Measurements from ENCODE around the gene FBXO3.
"Not testable (repeated sequence)": the region's sequence is repeated elsewhere in the genome, so short reads cannot be mapped to it uniquely, and the experiment has no call there.

FBXO3 gene

DNA sequence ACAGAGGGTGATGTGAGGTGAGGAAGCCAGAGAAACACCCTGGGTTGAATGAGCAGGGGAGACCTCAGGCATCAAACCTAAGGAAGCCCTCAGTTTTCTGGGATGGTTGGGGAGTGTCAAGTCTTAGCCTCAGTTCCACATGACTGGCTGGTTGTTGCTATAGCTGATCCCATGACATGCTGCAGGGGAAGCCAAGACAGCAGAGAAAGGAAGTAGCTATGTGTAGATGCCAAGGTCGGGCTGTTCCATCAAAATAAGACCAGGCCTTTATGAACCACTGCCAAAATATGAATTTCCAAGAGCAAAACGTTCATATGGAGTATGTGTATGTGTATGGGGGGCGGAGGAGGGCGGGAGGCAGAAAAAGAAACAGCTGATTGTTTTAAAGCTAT is 49.7 kb downstream of the FBXO3 start:
- no peak for DNase-seq

DNA sequence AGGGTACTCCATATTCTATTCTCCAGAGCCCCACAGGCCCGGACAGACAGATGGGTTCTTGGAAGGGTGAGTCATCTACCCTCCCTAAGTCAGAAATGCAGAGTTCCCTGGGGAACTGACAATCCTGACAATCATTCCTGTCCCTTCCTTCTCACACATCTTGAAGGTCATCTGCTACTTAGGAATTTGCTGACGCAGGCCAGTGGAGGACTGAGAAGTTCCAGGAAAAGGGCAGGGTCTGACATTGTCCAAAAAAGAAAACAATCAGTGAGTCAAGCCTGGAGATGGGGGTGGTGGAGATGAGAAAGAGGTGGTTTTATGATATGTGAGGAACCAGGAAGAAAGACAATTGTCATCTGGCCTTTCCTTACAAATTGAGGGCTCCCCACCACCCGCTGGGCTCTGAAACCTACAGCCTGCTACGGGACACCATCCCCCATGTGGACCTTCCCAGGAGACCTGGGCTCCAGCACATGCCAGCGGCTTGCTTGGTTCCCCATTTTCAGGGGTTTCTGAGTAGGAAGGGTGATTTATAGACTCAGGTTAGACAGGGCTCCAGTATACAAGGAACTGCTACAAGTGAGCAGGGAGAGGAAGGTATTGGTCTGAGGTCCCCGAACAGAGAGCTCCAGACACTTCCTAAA is 51.0 kb downstream of the FBXO3 start:
- DNase-seq = peak; percentile 34

DNA sequence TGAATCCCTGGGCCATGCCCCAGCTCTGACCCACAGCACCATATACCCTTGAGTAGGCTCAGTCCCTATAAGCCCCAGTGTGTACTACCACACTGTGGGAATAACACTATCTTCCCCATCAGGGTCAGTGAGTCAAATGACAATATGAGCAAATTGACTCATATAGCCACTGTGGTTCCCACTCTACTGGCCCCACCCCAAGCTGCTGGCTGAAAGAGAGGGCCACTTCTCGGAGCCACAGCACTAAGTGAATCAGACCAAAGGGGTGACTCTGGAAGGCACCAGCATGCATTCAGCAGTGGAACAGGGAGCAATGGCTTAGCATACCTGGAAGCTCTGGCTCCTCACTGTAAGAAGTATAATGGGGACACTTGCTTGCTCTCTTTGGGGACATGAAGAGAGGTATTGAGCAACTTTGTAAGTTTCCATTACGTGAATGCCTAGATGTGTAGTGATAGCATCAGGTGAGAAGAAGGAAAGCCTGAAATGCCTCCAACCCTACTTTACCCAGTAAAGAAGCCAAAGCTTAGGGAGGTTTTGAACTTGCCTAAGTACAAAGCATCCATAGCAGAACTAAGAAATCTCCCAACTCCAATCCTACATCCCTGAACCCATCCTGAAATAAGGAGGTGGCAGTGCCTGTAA is 51.6 kb downstream of the FBXO3 start:
- DNase-seq = peak; percentile 86

- DNase-seq = no peak
Measured at GRCh38 chr11:33721984-33722383, 52.3 kb downstream of the FBXO3 start.

- DNase-seq = peak; percentile 48
Measured at GRCh38 chr11:33721426-33721825, 52.9 kb downstream of the FBXO3 start.

- no peak for DNase-seq
Measured at GRCh38 chr11:33719587-33719986, 54.7 kb downstream of the FBXO3 start.

DNA sequence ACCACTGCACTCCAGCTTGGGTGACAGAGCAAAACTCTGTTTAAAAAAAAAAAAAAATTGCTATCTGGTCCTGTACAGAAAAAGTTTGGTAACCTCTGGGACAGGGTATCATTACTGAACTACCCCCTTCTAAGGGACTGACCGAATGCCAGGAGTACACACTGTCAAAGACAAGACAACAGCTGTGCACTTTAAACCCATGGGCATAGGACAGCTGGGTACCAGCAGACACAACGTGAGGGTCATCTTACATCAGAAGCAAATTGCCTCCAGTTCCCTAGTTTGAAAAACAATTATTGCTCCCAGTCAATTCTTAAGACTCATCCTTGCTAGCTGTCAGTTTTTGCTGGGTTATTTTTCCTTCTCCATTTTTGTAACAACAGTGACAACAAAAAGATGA is 55.9 kb downstream of the FBXO3 start:
- DNase-seq = no peak

DNA sequence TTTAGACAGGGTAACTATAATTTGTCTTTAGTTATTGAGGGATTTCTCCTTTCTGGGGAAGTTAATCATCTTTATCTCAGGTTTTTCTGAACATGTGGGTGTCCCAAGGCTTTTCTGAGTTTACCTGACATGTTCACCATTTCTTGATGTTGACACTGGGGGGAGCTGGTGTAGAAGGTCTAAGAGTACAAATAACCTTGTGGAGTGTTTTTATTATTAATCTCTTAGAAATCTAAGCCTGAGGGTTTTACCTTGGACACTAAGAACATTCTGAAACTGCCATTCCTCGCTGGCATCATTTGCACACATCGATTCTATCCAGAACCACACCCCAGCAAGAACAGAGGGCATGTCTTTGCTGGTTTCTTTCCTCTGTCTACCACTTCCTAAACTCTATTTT is 58.1 kb downstream of the FBXO3 start:
- DNase-seq = no peak

DNA sequence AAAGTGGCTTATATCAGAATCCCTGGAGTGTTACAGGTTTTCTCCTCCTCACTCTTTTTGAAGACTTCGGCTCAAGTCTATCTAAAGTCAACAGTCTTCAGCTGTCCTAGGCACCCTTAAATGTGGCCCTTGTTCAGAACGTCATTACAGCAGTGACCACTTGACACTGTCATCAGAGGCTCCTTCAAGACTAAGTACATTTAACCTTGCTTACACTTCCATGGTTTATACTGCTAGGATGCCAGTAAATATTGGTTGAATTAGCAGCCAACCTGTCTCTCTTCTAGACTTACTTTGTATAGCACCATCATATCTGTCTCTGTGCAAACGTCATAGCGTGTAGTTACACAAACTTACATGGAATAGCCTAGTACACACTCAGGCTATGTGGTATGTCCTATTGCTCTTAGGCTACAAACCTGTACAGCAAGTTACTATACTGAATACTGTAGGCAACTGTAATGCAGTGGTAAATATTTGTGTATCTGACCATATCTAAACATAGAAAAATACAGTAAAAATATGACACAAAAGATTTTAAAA is 60.4 kb downstream of the FBXO3 start:
- no peak for DNase-seq

- no peak for DNase-seq
Measured at GRCh38 chr11:33713151-33713855, 61.0 kb downstream of the FBXO3 start.

DNA sequence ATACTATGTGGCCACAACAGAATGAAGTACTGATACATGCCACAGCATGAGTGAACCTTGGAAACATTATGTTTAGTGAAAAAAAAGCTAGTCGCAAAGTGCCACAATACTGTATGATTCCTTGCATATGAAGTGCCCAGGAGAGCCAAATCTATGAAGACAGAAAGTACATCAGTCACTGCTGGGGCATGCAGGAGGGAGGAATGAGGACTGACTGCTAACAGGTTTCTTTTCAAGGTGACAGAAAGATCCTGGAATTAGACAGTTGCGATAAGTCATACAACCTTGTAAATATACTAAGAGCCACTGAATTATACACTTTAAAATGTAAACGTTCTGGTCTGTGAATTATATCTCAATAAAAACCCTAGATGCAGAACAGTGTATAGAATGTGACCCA is 61.9 kb downstream of the FBXO3 start:
- no peak for DNase-seq

DNA sequence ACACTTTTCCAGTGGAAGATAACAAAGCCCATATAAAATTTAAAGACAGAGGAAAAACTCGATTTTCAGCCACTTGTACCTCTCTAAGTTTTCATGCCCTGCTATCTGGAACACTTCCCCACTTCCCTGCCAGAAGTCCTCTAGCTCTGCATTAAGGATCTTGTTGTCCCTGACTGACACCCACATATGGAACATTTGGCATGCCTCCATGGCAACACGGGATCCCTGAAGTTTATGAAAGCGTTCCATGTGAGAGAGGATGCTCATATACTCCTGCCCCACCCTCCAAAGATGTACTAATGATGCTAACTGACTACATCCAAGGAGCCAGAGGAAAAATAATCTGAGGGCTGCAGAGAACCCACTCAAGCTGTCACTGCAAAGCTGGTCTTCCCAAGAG is 64.9 kb downstream of the FBXO3 start:
- no peak for DNase-seq

GRCh38 chr11:33708985-33709384 is 65.3 kb downstream of the FBXO3 start:
- DNase-seq = no peak

- DNase-seq = not testable (repeated sequence)
Measured at GRCh38 chr11:33707831-33708230, 66.5 kb downstream of the FBXO3 start.

- no peak for DNase-seq
Measured at GRCh38 chr11:33706966-33707365, 67.4 kb downstream of the FBXO3 start.

DNA sequence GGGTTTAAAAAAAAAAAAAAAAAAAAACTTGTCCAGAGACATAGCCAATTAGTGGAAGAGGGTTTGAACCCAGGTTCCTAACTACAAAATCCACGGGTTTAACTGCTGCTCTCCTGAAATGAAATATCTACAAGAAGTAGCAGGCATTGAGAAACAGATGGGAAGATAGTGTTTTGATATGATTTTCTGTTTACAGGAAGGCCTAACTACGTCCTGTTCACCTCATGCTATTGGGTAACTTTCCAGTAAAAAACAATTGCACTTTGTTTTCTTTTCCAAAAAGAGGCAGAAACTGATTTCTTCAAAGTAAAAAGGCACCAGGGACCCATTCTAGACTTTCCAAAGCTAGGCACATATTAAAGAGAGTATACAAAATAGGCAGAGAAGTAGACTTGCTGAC is 67.8 kb downstream of the FBXO3 start:
- no peak for DNase-seq

DNA sequence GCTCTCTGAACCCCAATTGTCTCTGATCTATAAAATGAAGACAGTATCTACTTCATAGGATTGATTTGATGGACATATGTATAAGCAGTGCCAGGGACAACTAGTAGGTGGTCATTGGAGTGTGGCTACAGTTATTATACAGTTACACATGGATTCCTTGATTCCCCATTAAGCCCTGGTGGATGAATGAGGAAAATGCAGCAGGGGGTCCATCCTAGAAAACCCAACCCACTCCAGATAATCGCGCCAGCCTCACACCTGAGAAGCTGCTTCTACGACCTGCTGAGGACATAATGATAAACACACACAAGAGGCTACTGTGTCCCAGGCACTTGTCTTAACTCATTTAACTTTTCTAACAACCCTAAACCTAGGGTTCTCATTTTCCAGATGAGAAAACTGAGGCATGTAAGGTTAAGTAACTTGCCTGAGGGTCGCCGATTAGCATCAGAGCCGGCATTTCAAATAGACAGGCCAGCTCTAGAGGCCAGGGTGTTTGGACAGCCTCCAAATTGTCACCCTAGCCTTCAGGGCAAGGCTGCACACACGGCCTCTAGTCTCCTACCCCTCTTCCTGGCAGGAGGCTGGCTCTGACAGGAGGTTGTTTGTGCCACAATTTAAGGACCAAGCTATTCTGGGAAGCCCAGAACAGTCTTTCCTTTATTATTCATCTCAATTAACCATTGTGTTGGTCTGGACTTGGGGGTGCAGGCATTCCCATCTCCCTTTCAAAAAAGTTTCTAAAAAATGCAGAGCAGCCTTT is 69.9 kb downstream of the FBXO3 start:
- no peak for DNase-seq

DNA sequence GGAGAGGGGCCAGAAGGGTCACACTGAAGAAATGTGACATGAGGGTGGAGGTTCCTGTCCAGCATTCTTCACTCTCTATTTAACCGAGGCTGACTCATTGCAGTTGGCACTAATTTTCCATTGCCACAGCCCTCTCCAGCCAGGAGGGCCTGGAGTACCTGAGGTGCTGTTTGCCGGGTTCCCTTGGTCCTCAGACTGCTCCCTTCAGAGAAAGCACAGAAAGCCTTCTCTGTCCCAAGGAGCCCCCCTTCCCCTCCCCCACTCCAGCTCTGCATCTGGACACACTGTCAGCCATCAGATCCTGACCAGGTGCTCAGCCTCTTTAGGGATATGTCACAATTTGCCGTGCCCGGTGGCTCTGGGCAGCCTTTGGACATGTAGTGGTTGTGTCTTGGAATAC is 70.5 kb downstream of the FBXO3 start:
- DNase-seq = no peak

GRCh38 chr11:33703234-33703633 is 71.1 kb downstream of the FBXO3 start:
- no peak for DNase-seq

GRCh38 chr11:33701302-33702230 is 72.8 kb downstream of the FBXO3 start:
- DNase-seq = no peak

DNA sequence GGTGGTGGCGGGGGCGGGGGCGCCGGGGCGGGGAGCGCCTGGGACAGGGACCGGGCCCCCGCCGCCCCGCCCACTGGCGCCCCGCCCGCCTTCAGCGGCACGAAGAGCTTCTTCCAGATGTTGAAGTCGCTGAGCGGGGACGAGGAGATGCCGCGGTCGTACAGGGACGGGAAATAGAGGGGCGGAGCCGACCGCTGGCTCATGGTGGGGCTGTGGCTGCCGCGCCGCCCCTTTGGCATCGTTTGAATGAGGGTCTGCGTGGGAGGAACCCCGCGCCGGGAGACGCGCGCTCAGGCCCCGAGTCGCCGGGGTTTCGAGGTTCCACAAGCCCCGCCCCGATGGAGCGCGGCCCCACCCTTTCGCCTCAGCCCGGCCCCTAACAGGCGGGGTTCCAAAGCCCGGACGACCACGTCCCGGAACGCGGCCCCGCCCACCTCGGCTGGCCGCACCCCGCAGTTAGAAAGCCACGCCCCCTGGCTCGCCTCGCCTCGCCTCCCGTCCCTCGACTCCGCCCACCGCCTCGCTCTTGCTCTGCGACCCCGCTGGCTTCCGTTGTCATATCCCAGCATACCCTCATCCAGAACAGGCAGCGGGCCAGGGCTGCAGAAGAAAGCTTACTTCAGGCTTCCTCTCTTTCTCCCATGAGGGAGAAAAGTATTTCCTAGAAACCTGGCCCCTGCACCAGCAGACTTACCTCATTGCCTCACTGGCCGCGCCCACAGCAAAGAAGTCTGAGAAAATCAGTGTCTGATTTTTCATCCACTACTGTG is 73.6 kb downstream of the FBXO3 start, which contains the start of gene C11orf91:
Gene C11orf91, minus strand, starts transcription at position 325 of the 770 bp plus-strand sequence. Its CDS starts 86 bp downstream, at position 239.
- peak; percentile 94 for DNase-seq
